Cerebellar nuclear complex (tissue), 1 donor: ENCODE results near the gene TMC3.

Experiments
- DNase-seq, 2 experiments: peaks; one replicate each; lab custom pipeline; 2025; lab: John Stamatoyannopoulos, UW

The TMC3 gene

GRCh38 chr15:81322676-81323253 is 51.2 kb downstream of the TMC3 start:
- no peak for DNase-seq

GRCh38 chr15:81321667-81322066 is 52.3 kb downstream of the TMC3 start:
- DNase-seq = no peak

- no peak for DNase-seq
These were observed 56.4 kb downstream of the TMC3 start for GRCh38 chr15:81317642-81318017.

GRCh38 chr15:81316267-81316666 is 57.7 kb downstream of the TMC3 start:
- DNase-seq = no peak

- DNase-seq = no peak
These were observed 58.4 kb downstream of the TMC3 start for GRCh38 chr15:81315452-81316175.

GRCh38 chr15:81314378-81314777 is 59.6 kb downstream of the TMC3 start:
- DNase-seq = no peak

GRCh38 chr15:81313686-81314085 is 60.3 kb downstream of the TMC3 start:
- no peak for DNase-seq

GRCh38 chr15:81312790-81313543 is 61.0 kb downstream of the TMC3 start:
- DNase-seq = no peak

- no peak for DNase-seq
These were observed 62.1 kb downstream of the TMC3 start for GRCh38 chr15:81311752-81312464.

GRCh38 chr15:81310480-81310879 is 63.5 kb downstream of the TMC3 start:
- no peak for DNase-seq

GRCh38 chr15:81309647-81310450 is 64.2 kb downstream of the TMC3 start:
- no peak for DNase-seq

GRCh38 chr15:81308260-81308659 is 65.8 kb downstream of the TMC3 start:
- DNase-seq = no peak

- DNase-seq = no peak
These were observed 69.8 kb downstream of the TMC3 start for GRCh38 chr15:81304226-81304625.

- no peak for DNase-seq
These were observed 70.5 kb downstream of the TMC3 start for GRCh38 chr15:81303244-81304225.

GRCh38 chr15:81302701-81303109 is 71.3 kb downstream of the TMC3 start:
- DNase-seq = no peak

GRCh38 chr15:81301815-81302399 is 72.1 kb downstream of the TMC3 start:
- DNase-seq = no peak

- no peak for DNase-seq
These were observed 72.6 kb downstream of the TMC3 start for GRCh38 chr15:81301385-81301784.

- no peak for DNase-seq
These were observed 74.3 kb downstream of the TMC3 start for GRCh38 chr15:81299630-81300273.

- no peak for DNase-seq
These were observed 74.9 kb downstream of the TMC3 start for GRCh38 chr15:81299156-81299555.

- DNase-seq = no peak
These were observed 75.4 kb downstream of the TMC3 start for GRCh38 chr15:81298611-81299010.
